Measurements from ENCODE around the gene MDN1.
"Not testable (repeated sequence)": the region's sequence is repeated elsewhere in the genome, so short reads cannot be mapped to it uniquely, and the experiment has no call there.

MDN1 gene

GRCh38 chr6:89769572-89769971, 50.0 kb downstream of the MDN1 start:
- no peak for DNase-seq (ENCODE audit: low read depth)

- no peak for DNase-seq (ENCODE audit: low read depth)
Observed at GRCh38 chr6:89768324-89768723, 51.3 kb downstream of the MDN1 start.

- no peak for DNase-seq (ENCODE audit: low read depth)
Observed at GRCh38 chr6:89763550-89763949, 56.0 kb downstream of the MDN1 start.

- DNase-seq (ENCODE audit: low read depth), result no peak
Observed at GRCh38 chr6:89758830-89759229, 60.8 kb downstream of the MDN1 start.

GRCh38 chr6:89750338-89750737, 69.3 kb downstream of the MDN1 start:
- no peak for DNase-seq (ENCODE audit: low read depth)

- DNase-seq (ENCODE audit: low read depth), result no peak
Observed at GRCh38 chr6:89749918-89750317, 69.7 kb downstream of the MDN1 start.

GRCh38 chr6:89745716-89746115, 73.9 kb downstream of the MDN1 start:
- DNase-seq (ENCODE audit: low read depth), result no peak

- no peak for DNase-seq (ENCODE audit: low read depth)
Observed at GRCh38 chr6:89745096-89745495, 74.5 kb downstream of the MDN1 start.

- no peak for DNase-seq (ENCODE audit: low read depth)
Observed at GRCh38 chr6:89736893-89737292, 82.7 kb downstream of the MDN1 start.

GRCh38 chr6:89734526-89734925, 85.1 kb downstream of the MDN1 start:
- no peak for DNase-seq (ENCODE audit: low read depth)

- DNase-seq (ENCODE audit: low read depth), result no peak
Observed at GRCh38 chr6:89731924-89732567, 87.5 kb downstream of the MDN1 start.

GRCh38 chr6:89731262-89731661, 88.3 kb downstream of the MDN1 start:
- DNase-seq (ENCODE audit: low read depth), result not testable (repeated sequence)

- DNase-seq (ENCODE audit: low read depth), result no peak
Observed at GRCh38 chr6:89729818-89730217, 89.8 kb downstream of the MDN1 start.

- DNase-seq (ENCODE audit: low read depth), result no peak
Observed at GRCh38 chr6:89727501-89727900, 92.1 kb downstream of the MDN1 start.

GRCh38 chr6:89724981-89725380, 94.6 kb downstream of the MDN1 start:
- no peak for DNase-seq (ENCODE audit: low read depth)

GRCh38 chr6:89723046-89723445, 96.5 kb downstream of the MDN1 start:
- no peak for DNase-seq (ENCODE audit: low read depth)

- no peak for DNase-seq (ENCODE audit: low read depth)
Observed at GRCh38 chr6:89716532-89716931, 103.1 kb downstream of the MDN1 start.

- no peak for DNase-seq (ENCODE audit: low read depth)
Observed at GRCh38 chr6:89711801-89712200, 107.8 kb downstream of the MDN1 start.

- no peak for DNase-seq (ENCODE audit: low read depth)
Observed at GRCh38 chr6:89708316-89708715, 111.3 kb downstream of the MDN1 start.

- no peak for DNase-seq (ENCODE audit: low read depth)
Observed at GRCh38 chr6:89707766-89708165, 111.8 kb downstream of the MDN1 start.

- no peak for DNase-seq (ENCODE audit: low read depth)
Observed at GRCh38 chr6:89706121-89706520, 113.5 kb downstream of the MDN1 start.

GRCh38 chr6:89703292-89703691, 116.3 kb downstream of the MDN1 start:
- no peak for DNase-seq (ENCODE audit: low read depth)

- DNase-seq (ENCODE audit: low read depth), result no peak
Observed at GRCh38 chr6:89702349-89702748, 117.2 kb downstream of the MDN1 start.

- DNase-seq (ENCODE audit: low read depth), result no peak
Observed at GRCh38 chr6:89695667-89696066, 123.9 kb downstream of the MDN1 start.

- DNase-seq (ENCODE audit: low read depth), result no peak
Observed at GRCh38 chr6:89694428-89694827, 125.2 kb downstream of the MDN1 start.
